NT2/D1 (cell line): ENCODE measurements around the gene LOXL1.

Source experiments
- DNase-seq: peaks from one replicate; pipeline ENCODE4 v3.0.0-alpha.2; 2011; ENCODE audit warnings: low read depth, low spot score
- H3K27me3 ChIP-seq: 2 replicates; pipeline ENCODE4 v1.6.0; 2011; ENCODE audit warnings: mild to moderate bottlenecking; ENCODE audit not compliant: insufficient read length, insufficient read depth
- H3K36me3 ChIP-seq: 2 replicates; pipeline ENCODE4 v1.6.1; 2011; ENCODE audit warnings: mild to moderate bottlenecking, low read length, mixed read lengths; ENCODE audit not compliant: insufficient read depth, insufficient read length
- H3K4me1 ChIP-seq: 2 replicates; pipeline ENCODE4 v1.5.1; 2011; ENCODE audit not compliant: insufficient read depth, insufficient read length
- H3K4me3 ChIP-seq: 2 replicates; pipeline ENCODE4 v1.5.1; 2011; ENCODE audit warnings: low read depth; ENCODE audit not compliant: insufficient read length
- H3K9ac ChIP-seq: 2 replicates; pipeline ENCODE4 v1.6.0; 2011; ENCODE audit warnings: low read depth; ENCODE audit not compliant: insufficient read length
- H3K9me3 ChIP-seq: 2 replicates; pipeline ENCODE4 v1.5.1; 2011; ENCODE audit warnings: mild to moderate bottlenecking, low read length; ENCODE audit not compliant: insufficient read depth
- SUZ12 ChIP-seq: IDR thresholded peaks from 2 replicates; pipeline ENCODE4 v1.6.1; 2011; ENCODE audit not compliant: insufficient read length, insufficient read depth; ENCODE audit errors: extremely low read depth
- YY1 ChIP-seq: IDR thresholded peaks from 2 replicates; pipeline ENCODE4 v1.6.1; 2011; ENCODE audit not compliant: insufficient read length, insufficient read depth
- ZNF274 ChIP-seq: IDR thresholded peaks from 2 replicates; pipeline ENCODE4 v1.6.1; 2011; ENCODE audit warnings: mild to moderate bottlenecking, low read depth, low read length

LOXL1 gene

DNA sequence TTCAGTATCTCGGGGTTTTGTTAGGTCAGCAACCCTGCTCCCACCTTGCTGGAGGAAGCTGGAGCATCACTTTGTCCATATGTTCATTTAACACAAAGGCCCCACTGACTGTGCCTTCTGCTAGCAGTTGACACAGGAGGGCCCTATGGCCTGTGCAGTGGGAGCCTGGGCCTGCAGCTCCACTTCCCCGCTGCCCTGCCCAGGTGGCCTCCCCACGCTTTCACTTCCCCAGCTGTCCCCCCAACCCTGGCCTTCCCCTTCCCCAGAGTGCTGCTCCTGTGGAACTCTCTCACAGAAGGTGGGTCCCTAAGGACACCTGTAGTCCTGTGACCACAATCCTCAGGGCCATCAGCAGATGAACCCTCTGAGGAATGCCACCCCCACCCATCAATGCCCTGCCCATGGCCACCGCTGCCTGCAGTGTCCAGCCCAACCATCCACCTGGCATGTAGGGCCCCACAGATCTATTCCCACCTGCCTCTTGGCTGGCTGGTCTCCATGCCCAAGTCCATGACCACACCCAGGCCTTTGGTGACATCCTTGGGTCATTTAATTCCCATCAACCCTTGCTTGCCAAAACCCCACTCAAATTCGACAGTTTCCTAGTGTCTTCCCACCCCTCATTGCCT, 39.4 kb upstream of the LOXL1 start:
- Histone ChIP-seq H3K36me3 (no peaks in the 10 kb centered on the region), H3K9me3 (peaks cover 4% of the 10 kb centered on the region; the same call in 1 of the 2 replicates), H3K4me1 (peaks cover 10% of the 10 kb centered on the region), H3K27me3 (peaks cover 24% of the 10 kb centered on the region), H3K9ac (no peak overlapping the region), H3K4me3 (no peak overlapping the region)
- DNase-seq: no peak
- TF ChIP-seq ZNF274: no peak
- TF ChIP-seq YY1: no peak
- TF ChIP-seq SUZ12: no peak

DNA sequence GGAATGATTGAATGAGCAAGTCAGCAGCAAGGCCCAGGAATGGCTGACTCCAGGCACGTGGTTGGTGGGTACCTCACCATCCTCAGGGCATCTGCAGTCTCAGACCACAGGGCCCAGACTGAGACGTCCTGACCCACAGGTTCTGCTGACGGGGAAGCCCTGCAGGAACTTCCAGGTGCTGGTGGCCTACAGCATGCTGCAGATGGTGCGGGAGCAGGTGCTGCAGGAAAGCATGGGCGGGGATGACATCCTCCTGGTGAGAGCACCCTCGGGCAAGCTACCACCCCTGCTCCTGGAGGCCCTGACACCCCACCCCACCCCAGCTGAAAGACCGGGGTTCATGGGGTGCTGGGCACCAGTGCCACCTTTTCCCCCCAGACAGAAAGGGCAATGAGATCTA, 38.8 kb upstream of the LOXL1 start:
- no peak for DNase-seq
- Histone ChIP-seq H3K9ac (no peak overlapping the region), H3K4me3 (no peak overlapping the region), H3K27me3 (peaks cover 24% of the 10 kb centered on the region), H3K4me1 (peaks cover 6% of the 10 kb centered on the region), H3K36me3 (no peaks in the 10 kb centered on the region), H3K9me3 (peaks cover 11% of the 10 kb centered on the region; the same call in 1 of the 2 replicates)
- TF ChIP-seq SUZ12 (no peak), YY1 (no peak), ZNF274 (no peak)

DNA sequence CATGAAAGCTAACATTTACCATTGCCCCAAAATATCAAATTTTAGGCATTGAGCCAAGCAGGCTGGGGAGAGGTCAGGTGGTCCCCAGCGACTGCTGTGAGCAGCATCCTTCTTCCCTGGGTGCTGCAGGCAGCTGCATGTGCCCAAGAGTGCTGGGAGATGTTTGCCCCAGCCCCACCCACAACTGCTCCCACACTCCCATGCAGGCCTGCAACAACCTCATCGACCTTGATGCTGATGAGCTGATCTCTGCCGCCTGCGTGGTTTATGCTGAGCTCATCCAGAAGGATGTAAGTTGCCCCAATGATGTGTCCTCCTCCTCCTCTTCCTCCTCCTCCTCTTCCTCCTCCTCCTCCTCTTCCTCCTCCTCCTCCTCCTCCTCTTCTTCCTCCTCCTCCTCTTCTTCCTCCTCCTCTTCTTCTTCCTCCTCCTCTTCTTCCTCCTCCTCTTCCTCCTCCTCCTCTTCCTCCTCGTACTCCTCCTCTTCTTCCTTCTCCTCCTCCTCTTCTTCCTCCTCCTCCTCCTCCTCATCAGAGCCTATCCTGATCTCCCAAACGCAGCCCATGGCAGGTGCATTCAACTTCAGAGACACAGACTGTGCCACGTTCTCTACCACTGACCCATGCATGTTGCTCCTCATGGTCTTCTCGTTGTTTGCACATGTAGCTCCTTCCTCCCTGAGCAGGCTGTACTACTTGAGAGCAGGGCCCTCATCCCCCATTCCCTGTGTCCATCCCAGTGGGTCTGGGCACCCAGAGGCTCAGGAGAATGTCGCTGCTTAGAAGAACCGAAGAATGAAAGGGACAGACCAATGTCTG, 37.8 kb upstream of the LOXL1 start:
- Histone ChIP-seq H3K4me3 (no peak overlapping the region), H3K36me3 (no peaks in the 10 kb centered on the region), H3K9me3 (peaks cover 13% of the 10 kb centered on the region; the same call in 1 of the 2 replicates), H3K27me3 (peaks cover 24% of the 10 kb centered on the region), H3K9ac (no peak overlapping the region), H3K4me1 (peaks cover 2% of the 10 kb centered on the region)
- TF ChIP-seq ZNF274 (no peak), YY1 (no peak), SUZ12 (no peak)
- DNase-seq: no peak

DNA sequence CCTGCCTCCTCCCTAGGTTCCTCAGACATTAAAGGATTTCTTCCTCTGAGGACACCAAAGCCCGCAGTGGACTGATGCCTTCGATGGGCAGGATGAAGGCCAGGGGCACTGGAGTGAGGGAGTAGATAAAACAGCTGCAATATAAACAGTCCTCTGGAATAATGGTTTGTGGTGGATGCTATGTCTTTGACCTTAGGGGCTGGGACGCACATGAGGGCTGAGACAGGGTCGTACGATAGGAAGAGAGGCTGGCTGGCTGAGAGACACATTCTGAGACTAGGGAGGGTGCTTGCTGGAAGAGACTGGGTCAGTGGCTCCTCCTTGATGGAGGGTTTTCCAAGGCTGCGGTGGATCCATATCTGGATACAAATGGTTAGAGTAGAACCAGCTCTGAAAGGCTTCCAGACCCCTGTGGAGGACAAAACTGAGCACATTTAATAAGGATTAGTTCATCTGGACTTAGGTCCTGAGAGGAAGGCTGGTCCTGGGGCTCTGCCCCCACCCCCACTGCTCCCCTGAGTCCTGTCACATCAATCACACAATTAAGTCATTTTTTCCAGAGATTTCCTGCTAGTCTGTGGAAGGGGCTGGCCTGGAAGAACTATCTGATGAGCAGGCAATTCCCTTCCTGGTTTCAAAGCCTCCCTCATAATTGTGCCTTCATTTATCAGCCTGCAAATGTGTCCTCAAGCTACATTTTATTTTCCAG, 37.1 kb upstream of the LOXL1 start:
- Histone ChIP-seq H3K27me3 (peaks cover 24% of the 10 kb centered on the region), H3K9me3 (peaks cover 13% of the 10 kb centered on the region; the same call in 1 of the 2 replicates), H3K4me3 (no peak overlapping the region), H3K36me3 (no peaks in the 10 kb centered on the region), H3K4me1 (peaks cover 1% of the 10 kb centered on the region), H3K9ac (no peak overlapping the region)
- no peak for DNase-seq
- TF ChIP-seq SUZ12: no peak
- no peak for TF ChIP-seq YY1
- no peak for TF ChIP-seq ZNF274

DNA sequence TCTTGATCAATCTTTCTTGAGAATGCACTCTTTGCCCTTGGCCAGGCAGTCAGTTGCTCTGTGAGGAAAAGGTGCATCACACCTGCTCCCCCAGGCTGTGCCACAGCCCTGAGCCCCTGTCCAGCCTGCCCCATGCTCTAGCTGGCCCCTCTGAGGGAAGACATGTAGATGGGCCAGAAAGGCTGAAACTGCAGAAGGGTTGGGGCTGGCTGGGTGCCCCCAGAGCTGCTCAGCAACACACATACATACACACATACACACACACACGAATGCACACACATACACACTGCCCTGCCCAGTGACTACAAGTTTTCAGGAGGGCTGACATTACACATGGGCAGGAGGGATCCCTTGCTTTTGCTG, 36.5 kb upstream of the LOXL1 start:
- Histone ChIP-seq H3K4me1 (no peaks in the 10 kb centered on the region), H3K9ac (no peak overlapping the region), H3K36me3 (no peaks in the 10 kb centered on the region), H3K4me3 (no peak overlapping the region), H3K27me3 (peaks cover 24% of the 10 kb centered on the region), H3K9me3 (peaks cover 13% of the 10 kb centered on the region; the same call in 1 of the 2 replicates)
- DNase-seq: no peak
- TF ChIP-seq SUZ12: no peak
- no peak for TF ChIP-seq ZNF274
- no peak for TF ChIP-seq YY1

DNA sequence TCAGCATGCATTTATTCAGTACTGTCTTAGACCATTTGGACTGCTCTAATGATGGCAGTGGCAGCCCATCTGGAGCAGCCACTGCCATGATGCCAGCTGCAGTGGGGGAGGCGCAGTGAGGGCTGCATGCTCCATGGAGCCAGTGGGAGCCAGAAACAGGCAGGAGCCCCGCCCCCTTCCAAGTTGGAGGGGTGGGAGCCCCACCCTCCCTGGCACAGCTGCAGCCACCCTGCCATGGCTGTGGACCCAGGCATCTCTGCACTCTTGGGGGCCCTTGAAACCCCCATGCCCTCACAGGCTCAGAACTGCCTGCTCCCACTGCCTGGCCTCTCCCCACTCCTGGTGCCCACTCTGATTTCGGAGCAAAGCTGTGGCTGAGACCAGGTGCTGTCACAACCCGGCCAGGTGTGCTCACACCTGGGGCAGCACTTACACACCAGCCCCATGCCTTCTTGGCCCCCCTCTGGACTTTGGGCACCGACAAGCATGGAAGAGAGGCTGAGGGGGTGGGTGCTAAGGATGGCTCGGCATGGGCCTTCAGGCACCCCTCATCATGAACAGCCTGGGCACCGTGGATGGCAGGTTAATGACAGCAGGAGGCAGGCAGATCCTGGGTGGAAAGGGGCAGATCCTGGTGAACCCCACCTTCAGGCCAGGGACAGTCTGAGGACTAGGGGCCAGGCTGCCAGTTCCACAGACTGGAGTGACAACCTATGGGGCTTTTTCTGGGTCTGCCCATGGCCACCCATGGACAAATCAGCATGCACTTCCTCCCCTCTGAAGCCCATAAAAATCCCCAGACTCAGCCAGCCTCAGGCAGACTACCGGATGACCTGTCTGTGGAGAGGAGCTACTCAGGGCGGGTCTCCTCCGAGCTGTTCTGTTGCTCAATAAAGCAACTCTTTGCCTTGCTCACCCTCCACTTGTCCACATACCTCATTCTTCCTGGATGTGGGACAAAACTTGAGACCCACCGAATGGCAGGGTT, 34.6 kb upstream of the LOXL1 start:
- no peak for DNase-seq
- TF ChIP-seq ZNF274: no peak
- no peak for TF ChIP-seq YY1
- no peak for TF ChIP-seq SUZ12
- H3K9ac ChIP-seq: no peak overlapping the region
- H3K9me3 ChIP-seq: peaks cover 13% of the 10 kb centered on the region; the same call in 1 of the 2 replicates
- no peaks in the 10 kb centered on the region for H3K36me3 ChIP-seq
- peaks cover 24% of the 10 kb centered on the region for H3K27me3 ChIP-seq
- H3K4me1 ChIP-seq: no peaks in the 10 kb centered on the region
- H3K4me3 ChIP-seq: no peak overlapping the region
